NCI-H2196 treated with DMSO at 0.1 percent for 48 hours (cell line): ENCODE measurements around the gene MRPL11.
A peak's percentile ranks its signal among the peaks of the same experiment; 100 is the strongest.
"Not testable (repeated sequence)": the region's sequence is repeated elsewhere in the genome, so short reads cannot be mapped to it uniquely, and the experiment has no call there.

Experiments
- DNase-seq: peaks from one replicate; lab custom pipeline; 2025; ENCODE audit not compliant: unreplicated experiment; lab: John Stamatoyannopoulos, UW

MRPL11 gene

DNA sequence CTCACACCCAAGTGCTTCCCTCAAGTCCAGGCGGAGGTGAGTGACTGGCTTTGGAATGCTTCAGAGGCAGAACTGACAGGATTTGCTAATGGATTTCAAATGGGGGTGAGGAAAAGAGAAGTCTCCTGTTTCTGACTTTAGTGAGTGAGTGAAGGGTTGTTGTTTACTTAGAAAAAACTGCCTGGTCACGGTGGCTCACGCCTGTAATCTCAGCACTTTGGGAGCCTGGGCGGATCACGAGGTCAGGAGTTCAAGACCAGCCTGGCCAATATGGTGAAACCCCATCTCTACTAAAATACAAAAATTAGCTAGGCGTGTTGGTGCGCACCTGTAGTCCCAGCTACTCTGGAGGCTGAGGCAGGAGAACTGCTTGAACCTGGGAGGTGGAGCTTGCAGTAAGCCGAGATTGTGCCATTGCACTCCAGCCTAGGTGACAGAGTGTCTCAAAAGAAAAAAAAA, 6.7 kb downstream of the MRPL11 start:
- DNase-seq = not testable (repeated sequence)

DNA sequence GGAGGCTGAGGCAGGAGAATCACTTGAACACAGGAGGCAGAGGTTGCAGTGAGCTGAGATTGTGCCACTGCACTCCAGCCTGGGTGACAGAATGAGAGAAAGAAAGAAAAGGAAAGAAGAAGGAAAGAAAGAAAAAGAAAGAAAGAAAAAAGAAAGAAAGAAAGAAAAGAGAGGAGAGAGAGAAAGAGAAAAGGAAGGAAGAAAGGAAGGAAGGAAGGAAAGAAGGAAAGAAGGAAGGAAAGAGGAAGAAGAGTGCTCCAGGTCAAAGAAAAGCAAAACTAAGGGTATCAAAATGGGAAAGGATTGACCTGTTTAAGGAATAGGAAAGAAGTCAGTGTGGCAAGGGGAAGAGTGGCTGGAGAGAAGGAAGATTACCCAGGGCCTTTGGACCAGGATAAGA, 7.4 kb downstream of the MRPL11 start:
- DNase-seq = not testable (repeated sequence)

DNA sequence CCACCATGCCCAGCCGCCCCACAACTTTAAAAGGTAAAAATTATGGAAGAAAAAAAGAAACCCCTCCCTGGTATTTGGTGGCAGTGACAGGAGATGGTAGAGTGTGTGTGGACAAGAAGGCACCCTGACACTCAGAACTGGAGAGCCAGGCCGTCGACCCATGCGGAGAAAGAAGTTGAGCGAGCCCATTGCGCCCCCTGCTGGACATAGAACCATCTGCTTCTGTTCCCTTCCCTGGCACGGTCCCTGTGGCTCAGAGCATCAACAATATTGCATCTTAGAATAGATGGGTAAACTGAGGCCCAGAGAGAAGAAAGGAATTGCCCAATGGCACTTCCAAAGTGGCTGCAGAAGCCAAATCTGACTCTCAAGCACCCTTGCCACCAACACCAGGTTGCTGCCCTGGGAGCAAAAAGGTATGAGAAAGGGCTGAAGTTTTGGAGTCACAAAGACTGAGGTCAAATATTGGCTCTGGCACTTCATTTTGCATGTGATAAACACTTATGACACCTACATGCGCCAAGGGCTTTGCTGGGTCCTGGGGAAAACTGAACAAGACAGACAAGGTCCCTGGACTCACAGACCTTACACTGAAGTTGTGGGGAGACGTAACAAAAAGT, 8.6 kb downstream of the MRPL11 start:
- peak; percentile 59 for DNase-seq

DNA sequence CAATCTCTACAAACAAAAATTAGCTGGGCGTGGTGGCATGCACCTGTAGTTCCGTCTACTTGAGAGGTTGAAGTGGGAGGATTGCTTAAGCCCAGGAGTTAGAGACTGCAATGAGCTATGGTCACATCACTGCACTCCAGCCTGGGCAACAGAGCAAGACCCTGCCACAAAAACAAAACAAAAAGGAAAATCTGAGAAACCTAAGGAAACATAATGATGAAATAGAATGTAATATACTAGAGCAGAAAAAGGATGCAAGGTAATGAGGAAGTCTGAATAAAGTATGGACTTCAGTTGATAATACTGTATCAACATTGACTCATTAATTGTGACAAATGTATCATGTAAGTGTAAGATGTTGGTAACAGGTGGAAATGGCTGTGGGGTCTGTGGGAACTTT, 9.7 kb downstream of the MRPL11 start:
- DNase-seq = no peak

DNA sequence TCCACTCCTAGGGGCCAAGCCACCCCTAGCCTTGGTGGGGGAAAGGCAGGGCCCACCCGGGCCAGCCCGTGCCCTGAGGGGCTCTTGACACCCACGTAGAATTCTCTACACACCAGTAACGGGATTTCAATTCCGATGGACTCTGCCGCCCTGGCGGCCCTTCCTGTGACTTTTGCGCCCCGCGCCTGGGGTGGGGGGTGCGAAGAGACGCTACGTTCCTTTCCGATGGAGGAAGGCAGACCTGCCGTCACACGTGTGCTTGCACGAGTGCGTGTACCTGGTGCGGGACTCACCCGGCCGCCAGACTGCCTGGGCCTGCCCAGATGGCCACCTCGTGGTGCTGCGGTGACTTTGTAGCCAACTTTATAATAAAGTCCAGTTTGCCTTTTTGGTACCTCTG, 12.3 kb downstream of the MRPL11 start:
- DNase-seq = no peak

DNA sequence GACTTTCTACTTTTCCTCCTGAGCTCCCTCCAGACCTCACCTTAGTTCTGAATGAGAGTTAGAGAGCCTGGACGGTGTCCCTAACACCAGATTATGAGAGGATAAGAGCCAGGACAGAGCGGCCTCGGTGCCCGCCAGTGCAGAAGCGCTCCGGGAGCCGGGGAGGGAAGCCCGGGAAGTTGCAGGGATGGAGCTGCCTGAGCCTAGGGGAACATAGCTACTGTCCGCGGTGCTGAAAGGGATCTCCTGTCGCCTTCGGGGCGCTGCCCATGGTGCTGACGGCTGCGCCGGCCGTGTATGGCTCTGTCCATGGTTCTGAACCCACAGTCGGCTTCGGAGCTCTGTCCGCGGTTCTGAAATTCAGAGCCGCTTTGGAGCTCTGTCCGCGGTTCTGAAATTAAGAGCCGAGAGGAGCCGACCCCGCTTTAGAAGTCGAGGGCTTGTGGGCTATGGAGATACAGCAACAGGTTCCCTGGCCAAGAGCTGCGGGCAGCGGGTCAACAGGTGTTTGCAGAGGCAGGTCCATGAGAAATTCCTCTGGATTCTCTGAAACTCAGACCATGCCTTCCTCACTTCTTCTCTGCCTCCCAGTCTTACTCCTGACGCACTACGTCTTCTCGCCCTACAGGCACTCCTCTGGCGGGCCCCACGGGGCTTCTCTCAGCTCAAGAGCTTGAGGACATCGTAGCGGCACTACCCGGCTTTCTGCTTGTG, 17.0 kb downstream of the MRPL11 start:
- DNase-seq = no peak

DNA sequence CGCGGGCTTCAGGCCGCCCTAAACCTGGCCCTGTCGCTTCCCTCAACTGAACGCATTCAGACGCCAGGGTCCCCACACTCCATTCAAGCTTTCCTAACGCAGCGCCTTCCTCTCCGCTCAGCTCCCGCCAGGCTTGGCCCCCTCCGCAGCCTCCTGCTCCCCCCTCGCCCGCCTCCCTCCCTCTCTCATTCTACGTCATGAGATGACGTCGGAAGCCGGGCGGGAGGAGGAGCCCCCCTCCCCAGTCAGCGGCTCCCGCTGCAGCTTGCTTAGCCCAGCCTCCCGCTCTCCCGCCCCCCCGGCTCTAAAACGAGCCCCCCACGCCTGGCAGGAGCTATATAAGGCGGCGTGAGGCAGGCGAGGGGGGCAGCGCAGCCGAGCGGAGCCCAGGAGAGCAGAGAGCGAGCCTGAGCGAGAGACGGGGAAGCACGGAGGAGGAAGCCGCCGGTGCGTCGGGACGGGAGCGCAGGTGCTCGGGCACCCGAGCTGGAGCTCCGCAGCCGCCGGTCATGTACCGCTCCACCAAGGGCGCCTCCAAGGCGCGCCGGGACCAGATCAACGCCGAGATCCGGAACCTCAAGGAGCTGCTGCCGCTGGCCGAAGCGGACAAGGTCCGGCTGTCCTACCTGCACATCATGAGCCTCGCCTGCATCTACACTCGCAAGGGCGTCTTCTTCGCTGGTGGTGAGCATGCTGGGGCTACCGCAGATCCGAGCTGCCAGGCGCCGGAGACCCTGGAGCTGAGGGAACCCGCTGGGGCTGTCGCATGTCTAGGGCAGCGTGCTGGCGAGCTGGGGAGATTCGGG, 17.8 kb downstream of the MRPL11 start, which contains the start of gene NPAS4:
TSS of gene NPAS4 (plus strand) at position 365 of the 806 bp plus-strand sequence. CDS start at position 510, 145 bp downstream.
- no peak for DNase-seq

DNA sequence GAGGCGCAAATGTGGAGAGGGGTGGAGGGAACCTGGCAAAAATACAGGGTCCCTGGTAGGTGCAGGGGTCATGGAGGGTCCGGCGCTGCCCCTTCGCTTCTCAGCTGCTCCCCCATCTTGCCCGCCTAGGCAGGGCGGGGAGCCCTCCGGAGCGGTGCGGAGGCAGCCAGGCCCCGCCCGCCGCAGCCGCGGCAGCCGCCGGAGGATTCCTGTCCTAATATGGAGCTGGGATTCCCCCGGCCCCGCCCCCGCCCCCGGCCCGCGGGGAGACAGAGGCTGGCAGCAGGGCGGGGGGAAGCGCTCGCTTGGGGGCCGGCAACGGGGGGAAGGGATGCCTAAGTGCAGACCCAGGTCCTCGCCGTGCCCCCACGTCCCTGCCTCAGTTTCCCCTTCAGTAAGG, 18.8 kb downstream of the MRPL11 start:
- no peak for DNase-seq

DNA sequence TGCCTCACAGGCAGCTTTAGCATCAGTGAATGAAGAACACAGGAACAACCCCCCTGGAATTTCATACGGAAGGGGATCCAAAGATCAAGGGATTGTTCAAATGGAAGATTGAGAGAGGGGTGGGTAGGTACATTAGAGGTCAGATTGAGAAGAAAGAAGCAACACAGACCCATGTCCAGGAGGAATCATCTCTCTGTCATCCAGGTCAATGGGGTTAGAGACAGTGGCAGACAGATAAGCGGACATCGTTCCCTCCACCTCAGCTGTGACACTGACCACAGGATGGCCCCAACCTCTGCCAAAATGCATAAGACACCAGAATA, 19.7 kb downstream of the MRPL11 start:
- DNase-seq = no peak

DNA sequence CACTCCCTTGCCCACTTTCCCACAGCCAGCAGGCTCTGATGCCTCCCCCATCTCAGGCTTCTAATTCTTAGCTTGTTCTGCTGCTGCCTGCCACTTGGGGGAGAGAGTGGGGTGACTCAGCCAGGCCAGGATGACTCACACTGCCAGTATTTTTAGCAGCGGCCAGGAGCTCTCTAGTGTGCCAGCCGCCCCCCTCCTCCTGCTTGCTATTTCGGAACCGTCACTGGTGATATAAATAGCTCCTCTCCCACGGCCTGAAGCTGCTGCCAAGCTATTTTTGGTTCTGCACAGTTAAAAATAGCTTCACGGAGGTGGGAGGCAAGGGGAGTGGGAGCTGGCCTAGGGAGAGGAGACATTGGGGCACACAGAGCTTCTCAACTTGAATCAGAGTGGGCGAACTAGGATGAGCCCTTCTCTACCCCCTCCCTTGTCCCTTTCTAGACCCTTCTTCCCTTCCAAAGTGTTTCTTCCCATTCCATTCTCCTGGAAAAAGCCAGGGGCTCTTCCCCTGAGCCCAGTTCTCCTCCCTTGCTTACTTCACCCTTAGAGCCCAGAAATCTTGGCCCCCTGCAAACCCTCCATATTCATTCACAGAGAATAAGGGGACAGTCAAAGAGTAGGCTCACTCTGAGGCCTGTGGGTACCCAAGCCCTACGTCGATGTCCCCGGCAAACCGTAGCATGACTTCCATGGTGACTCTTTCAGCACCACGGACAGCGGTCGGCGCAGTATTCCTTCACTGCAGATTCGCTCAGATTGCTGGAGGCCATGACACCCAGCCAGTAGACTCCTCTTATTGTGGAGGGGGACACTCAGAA, 20.3 kb downstream of the MRPL11 start:
- DNase-seq = peak; percentile 86

DNA sequence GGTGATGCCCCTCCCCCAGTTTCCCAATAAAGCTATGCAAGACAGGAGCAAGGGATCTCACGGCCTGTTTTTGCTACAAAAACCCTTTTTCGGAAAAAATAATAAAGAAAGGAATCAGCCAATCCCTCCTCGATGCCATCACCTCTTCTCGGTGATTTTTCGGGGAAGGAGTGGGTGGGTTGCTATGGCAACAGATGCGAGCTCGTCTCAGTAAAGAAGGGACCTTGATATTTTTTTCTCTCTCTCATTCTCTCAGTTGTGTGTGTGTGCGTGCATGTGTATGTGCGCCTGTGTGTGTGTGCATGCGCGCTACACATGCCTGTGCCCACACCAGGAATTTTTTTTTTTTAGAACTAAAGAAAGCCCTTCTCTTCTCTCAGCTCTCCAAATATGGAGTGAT, 21.6 kb downstream of the MRPL11 start:
- DNase-seq = no peak

DNA sequence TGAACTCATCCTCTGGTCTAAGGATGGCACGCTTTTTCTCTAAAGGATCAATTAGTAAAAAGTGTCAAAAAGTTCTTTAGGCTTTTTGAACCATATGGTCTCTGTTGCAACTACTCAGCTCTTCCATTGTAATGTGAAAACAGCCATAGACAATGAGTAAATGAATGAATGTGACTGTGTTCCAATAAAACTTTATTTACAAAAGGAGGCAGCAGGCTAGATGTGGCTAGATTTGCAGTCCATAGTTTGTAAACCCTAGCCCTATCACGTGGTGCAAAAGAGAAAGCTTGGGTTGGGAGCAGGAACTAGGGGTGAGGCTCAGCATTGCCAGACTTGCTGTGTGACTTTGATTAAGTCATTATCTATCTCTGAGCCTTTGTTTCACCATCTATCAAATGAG, 23.2 kb downstream of the MRPL11 start:
- DNase-seq = no peak

DNA sequence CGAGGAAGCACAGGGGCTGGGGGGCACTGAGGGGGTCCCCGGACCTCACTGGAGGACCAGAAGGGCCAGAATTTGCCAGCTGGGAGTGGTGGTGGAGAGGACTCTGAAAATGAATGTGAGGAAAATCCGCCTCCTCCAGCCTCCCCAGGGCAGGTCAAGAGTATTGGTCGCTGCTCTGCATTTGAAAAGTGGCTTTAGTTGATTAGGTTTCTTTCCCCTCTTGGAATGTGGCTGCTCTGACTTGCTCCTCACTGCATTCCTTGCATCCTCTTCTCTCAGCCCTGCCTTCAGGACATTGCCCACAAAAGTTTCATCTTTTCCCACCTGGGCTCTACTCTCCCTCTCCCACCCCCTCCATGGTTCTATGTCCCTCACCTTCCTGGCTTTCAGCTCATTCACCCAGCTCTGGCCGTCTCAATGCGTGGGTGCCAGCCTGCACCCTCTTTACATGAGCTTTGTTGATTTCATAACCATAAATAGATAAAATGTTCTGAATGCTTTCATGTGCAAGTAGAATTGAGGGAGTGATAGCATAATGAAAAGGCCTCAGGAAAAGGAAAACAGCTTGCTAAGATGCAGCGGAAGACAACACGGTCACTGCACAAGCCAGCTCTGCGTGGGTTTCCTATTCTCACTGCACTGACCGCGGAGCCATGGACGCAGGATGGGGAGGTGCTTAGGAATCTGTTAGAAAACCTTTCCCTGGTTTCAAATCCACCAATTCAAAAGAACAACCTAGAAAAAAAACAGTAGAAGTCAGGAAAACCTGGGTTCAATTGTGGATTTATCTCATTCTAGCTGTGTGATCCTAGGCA, 24.3 kb downstream of the MRPL11 start:
- no peak for DNase-seq

DNA sequence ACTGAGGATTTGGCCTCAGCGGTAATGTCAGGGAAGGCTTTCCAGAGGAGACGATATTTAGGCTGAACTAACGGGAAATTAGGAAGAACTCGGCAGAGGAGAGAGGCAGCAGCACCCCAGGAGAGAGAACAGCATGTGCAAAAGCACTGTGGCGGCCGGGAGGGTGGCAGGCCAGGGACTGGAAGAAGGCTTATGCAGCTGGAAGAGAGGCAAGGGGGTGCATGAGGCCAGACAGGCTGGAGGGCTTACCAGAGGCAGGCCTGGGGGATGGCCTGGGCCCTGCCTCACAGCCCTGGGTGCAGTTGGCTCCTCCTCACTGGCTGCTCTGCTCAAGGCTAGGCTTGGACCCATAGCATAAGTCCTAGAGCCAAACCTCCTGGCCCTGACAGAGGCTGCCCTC, 25.5 kb downstream of the MRPL11 start:
- no peak for DNase-seq

DNA sequence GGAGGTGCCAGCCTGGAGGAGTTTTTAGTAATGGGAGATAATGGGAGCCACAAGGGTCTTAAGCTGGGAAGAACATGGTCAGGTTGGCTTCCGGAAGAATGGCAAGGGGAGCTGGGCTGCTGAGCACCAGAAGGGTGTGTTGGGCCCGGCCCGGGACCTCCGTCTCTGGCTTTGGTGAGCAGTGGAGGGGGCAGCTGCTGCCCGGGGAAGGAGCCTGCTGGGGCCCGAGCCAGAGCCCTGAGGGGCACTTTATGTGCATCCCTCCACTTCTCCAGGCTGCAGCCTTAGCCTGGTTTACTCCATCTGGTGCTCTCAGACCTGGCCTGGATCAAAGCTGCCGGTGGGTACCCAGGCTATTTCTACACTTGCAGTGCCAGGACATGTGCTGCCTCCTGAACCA, 26.5 kb downstream of the MRPL11 start:
- no peak for DNase-seq

DNA sequence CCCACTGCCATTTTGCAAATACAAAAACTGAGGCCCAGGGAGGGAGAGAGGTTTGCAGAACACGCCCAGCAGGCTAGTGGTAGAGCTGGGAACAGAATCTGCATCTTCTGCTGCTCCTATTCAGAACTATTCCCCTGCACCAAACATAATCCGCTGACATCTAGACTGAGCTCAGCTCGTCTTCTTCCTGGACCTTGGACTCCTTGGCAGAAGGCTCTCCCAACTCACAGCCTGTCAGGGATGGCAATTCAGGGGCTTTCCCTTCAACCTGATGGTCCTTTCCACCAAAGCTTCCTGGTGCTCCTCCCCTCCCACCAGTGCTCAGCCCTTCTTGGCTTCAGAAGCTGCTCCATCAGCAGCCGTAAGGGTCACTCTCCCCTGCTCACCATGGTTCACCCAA, 27.3 kb downstream of the MRPL11 start:
- no peak for DNase-seq

DNA sequence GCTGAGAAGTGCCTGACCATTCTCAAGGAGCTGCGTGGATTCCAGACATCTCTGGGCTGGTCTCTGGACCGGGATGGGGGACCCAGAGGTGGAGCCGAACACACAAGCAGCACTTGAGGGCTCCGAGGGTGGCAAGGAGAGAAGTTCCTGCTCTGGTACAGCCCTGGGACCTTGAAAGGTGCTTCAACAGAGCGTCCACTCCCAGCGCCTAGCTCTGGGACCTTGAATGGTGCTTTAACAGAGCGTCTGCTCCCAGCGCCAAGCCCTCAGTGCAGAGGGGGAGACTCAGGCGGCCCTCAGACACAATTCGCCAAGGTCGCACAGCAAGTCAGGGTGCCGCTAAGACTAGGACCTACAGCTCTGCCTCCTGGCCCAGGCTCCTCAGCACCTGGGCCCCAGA, 28.5 kb downstream of the MRPL11 start:
- DNase-seq = no peak

DNA sequence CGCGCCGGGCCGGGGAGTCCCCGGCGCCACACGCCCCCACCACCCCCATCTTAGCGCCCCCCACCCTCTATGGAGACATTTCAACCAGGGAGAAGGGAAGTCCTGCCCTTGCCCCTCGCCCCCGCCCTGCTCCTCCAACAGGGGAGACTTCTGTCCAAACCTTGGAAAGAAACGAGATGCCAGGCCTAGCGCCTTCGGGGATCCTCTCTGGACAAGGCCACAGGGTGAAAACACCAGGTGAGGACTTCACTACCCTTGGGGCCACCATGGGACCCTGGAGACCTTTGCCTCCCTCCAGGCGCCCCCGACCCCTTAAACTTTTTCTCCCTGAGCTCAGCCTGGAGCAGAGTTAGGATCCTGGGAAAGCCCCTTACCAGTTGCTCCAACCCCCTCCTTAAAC, 29.4 kb downstream of the MRPL11 start:
- DNase-seq = no peak

DNA sequence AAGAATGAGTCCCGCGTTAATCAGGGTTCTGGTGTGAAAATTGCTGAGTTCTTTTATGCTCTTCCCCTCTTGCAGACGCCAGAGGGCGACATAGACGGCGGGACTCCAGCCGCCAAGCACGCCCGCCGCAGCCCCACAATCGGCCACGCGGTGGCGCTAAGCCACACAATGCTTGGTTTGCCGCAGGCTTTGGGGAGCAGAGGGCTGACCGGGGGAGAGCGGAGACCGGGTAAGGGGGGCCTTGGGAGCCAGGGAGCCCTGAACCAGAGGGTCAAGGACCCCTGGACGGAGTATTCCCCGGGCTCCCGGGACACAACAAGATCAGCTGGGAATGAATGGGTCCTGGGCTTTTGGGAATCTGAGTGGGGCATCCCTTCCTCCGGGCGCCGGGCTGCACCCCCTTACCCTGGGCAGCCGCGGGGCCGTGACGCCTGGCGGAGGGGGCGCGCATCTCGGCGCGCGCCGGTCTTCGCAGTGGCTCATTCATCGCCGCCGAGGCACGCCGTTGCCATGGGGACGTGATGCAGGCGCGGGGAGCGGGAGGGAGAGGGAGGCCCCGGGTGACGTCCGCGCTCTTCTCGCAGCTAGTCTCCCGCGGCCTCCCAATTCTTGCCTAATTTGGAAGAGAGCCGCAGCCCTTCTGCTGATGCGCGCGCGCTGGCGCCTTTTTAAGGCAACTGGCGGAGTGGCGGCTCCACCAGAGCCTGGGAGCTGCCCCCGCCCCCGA, 30.0 kb downstream of the MRPL11 start:
- peak; percentile 90 for DNase-seq

DNA sequence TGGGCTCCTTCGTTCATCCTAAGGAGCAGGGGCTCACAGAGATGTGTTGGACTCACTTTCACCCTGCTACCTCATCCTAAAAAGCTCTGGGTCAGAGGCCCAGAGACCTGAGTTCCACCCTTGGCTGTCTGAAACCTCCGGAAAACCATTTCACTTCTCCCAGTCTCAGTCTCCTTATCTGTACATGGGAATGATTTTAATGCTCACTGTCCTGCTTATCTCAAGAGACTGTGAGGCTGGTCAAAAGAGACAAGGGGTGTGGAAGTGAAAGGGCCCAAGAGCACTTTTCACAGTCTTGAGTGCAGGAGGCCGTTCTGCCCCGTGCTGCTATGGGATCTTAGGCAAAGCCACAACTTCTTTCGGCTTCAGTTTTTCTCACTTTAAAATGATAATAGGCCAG, 31.0 kb downstream of the MRPL11 start:
- DNase-seq = no peak
